ENCODE measurements around the gene PTPRN2.

Gene PTPRN2

DNA sequence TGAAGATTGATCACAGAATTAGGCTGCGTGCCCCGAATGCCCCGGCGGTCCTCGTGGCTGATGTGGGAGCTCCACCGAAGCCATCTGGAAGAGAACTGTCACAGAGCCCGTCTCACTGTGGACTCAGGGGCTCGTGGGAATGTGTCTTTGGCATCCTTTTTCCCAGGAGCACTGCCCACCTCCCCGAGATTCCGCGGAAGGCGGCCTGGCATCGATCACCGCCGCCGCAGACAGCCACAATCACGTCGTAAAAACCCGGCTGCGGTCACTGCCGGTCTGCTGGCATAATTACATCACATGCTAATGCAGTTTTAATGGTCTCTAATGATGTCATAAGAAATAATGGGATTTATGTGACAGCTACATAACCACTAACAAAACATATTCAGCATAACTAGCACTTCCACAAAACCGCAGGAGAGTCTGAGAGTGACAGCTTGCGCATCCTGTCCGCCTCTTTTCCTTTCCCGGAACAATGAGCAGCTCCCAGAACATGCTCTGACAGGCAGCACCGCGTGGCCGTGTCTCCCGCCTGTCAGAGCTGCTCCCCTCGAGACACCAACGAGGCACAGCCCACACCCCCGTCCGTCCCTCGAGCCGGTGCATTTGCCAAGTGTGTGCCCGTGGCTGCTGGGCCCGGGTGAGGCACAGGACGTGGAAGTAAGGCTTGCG is 490.0 kb downstream of the PTPRN2 start:
- no peak for DNase-seq (ENCODE audit: low read depth in 3 of 3)

- no peak for DNase-seq (ENCODE audit: low read depth in 3 of 3)
These were observed 490.5 kb downstream of the PTPRN2 start for GRCh38 chr7:158097106-158097452.

GRCh38 chr7:158096582-158096981 is 491.0 kb downstream of the PTPRN2 start:
- no peak for DNase-seq (ENCODE audit: low read depth in 3 of 3)

GRCh38 chr7:158094671-158095226 is 492.9 kb downstream of the PTPRN2 start:
- no peak for DNase-seq (ENCODE audit: low read depth in 3 of 3)

GRCh38 chr7:158094046-158094445 is 493.6 kb downstream of the PTPRN2 start:
- no peak for DNase-seq (ENCODE audit: low read depth in 3 of 3)

DNA sequence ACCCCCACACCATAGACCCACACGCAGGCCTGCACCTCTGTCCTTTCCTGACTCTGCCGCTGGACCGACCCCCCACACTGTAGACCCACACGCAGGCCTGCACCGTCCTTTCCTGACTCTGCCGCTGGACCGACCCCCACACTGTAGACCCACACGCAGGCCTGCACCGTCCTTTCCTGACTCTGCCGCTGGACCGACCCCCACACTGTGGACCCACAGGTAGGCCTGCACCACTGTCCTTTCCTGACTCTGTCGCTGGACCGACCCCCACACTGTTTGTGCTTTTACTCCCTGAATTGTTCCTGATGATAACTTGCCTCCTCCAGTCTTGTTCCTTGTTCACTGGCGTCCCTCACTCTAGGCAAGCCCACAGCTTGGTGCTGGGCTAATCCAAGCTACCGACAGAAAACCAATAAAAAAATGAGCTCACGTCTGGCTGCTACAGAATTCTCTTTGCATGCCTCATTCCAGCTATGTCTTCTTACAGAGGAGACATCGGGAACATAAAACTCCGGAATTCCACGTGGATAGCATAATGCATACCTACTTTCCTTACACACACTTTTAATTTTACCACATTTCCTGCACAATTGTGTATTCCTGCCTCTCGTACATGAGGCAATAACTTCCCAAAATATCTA is 494.3 kb downstream of the PTPRN2 start:
- DNase-seq (ENCODE audit: low read depth in 3 of 3): no peak

DNA sequence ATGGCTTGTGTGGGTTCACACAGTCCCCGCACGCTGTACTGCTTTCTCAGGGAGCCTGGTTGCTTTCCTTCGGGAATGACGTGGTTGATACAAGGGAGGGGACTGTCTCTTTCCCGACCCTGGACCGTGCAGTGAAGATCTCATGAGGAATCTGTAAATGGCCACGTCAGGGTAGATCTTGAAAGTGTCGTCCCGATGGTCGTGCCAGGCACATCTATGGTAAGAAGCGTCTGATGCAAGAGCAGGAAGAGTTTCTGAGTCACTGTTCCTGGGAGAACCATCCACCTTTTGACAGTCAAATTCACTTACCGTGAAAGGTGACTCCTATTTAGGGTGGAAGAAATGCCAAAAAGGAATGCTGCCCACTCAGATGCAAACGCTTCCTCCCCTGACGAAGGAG is 500.4 kb downstream of the PTPRN2 start:
- DNase-seq (ENCODE audit: low read depth in 3 of 3): no peak

DNA sequence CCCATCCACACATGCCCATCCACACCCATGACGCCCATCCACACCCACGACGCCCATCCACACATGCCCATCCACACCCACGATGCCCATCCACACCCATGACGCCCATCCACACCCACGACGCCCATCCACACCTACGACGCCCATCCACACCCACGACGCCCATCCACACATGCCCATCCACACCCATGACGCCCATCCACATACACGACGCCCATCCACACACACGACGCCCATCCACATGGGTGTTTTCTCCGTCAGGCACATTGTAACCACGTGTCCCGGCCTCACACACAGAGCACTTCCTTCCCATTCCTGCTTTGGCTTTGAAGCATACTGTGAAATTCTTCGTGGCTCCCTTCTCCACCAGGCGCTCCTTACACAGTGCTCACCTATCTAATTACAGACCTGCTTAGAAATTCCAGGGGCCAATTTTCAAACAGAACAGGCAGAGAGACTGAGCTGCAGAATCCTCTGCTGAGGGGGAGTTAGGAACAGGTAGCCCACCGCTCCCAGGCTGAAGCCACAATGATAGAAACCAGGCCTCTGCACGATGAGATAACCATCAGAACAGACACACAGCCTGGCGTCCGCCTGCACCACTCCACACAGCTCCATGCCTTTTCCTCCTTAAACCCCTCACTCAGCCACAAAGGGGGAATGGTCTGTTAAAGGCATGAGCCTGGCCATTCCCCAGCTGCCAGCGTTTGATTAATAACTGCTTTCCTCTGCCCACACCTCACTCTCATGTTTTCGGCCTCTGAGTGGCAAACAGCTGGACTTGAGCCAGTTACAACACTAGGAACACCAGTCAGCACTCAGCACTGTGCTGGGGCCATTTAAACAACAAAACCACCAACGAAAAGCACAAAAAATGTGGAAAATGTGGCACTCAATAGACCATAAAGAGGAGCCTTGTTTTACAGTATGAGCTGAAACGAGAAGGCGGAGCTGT is 501.6 kb downstream of the PTPRN2 start:
- DNase-seq (ENCODE audit: low read depth in 3 of 3): no peak

- DNase-seq (ENCODE audit: low read depth in 3 of 3): no peak
These were observed 503.1 kb downstream of the PTPRN2 start for GRCh38 chr7:158084555-158084954.

- DNase-seq (ENCODE audit: low read depth in 3 of 3): no peak
These were observed 503.9 kb downstream of the PTPRN2 start for GRCh38 chr7:158083526-158084310.

DNA sequence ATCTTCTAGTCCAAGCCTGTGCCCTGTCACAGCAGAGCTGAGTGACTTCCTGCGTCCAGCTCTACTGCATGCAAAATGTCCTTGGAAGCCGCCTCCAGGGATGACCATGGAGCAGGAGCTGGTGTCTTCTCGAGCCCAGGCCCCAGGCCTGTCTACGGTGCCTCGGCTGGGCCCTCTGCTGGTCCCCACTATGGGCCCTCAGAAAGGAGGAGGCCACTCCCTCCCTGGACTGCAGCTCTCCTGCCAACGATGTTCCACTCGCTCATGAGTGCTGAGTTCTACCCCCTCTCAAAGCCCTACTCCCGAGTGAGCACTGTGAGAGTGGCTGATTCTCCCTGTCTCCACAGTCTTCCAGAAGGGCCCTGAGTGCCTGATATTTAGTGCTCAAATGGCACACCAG is 504.9 kb downstream of the PTPRN2 start:
- no peak for DNase-seq (ENCODE audit: low read depth in 3 of 3)

DNA sequence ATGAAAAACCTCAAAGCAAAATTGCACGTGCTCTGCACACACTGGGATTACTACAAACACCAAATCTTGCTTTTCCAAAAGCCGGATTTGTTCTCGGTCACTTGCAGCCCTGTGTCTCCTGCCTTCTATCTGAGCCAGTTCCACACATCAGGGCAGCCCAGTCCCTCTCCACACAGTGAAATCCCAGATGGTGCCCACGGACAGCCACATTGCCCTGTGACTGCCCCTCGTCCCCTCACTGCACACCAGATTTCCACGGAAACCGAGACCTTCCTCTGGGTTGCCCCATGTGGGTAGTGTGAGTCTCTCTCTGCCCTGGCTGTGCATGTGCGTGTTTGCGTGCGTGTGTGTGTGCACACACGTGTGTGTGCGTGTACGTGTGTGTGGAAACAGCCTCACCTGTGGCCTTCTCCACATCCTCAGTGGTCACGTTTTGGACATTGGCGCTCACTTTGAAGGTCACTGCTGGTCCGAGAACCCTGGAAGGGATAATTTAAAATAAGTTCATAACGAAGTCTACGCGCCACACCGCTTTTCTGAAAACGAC is 506.7 kb downstream of the PTPRN2 start:
- no peak for DNase-seq (ENCODE audit: low read depth in 3 of 3)

DNA sequence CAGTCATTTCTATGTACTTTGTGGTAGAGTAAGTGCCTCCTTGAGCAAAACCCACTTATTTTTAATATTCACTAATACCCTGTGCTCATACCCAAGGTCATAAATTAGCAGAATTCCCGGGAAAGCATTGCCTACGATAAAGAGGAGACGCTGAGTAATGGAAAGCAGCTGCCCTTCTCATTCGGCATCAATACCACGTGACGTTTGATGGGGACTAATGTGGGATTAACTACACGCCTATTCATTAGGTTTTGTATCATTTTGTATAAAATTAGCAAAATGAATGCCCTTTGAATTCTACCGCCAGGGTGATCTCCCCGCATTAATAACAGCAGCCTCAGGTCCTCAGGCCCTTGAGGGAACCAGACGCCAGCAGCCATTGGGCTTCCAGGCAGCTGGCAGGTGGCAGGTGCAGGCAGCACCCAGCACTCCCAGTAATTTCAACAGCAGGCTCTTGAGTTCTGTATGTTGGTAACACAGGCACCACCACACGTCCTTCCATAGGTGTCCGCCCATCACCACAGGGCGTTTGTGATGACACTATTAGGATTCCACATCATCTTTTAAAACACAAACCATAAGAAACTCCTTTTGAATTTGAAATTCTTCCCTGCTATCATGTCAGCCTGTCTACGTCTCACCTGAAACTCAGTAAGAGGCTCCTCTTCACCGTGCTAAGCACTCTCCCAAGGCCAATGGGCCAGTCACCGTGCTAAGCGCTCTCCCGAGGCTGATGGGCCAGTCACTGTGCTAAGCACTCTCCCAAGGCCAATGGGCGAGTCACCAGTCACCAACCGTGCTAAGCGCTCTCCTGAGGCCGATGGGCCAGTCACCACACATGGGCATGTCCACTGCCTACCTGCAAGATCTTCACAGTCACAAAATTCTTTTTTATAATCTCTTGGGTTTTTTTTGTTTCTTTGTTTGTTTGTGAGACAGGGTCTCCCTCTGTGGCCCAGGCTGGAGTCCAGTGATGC is 509.4 kb downstream of the PTPRN2 start:
- no peak for DNase-seq (ENCODE audit: low read depth in 3 of 3)

- no peak for DNase-seq (ENCODE audit: low read depth in 3 of 3)
These were observed 510.3 kb downstream of the PTPRN2 start for GRCh38 chr7:158077151-158077840.

- DNase-seq (ENCODE audit: low read depth in 3 of 3): no peak
These were observed 511.0 kb downstream of the PTPRN2 start for GRCh38 chr7:158076656-158077055.

GRCh38 chr7:158076215-158076614 is 511.4 kb downstream of the PTPRN2 start:
- DNase-seq (ENCODE audit: low read depth in 3 of 3): no peak

DNA sequence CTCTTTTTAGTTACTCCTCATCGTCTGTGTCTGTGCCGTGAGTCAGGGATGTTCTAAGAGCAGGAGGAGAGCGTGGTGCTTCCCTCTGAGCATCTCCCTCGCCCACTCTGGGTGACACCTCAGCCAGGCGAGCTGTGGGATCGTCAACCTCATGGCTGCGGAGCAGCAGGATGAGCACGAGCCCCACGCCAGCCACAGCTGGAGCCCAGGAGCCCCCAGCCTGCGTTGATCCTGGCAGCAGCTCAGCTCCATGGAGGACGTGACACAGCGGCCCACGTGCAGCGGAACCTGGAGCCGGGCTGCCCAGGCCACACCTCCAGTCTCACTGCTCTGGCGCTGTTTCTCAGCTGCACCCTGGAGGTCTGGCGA is 512.0 kb downstream of the PTPRN2 start:
- DNase-seq (ENCODE audit: low read depth in 3 of 3): no peak

GRCh38 chr7:158074896-158075632 is 512.6 kb downstream of the PTPRN2 start:
- DNase-seq (ENCODE audit: low read depth in 3 of 3): no peak
